Adipocyte (in vitro differentiated cells): ENCODE data around the gene ARRDC2.
A peak's percentile ranks its signal among the peaks of the same experiment; 100 is the strongest.
"Not testable (repeated sequence)": the region's sequence is repeated elsewhere in the genome, so short reads cannot be mapped to it uniquely, and the experiment has no call there.

ENCODE experiments used
- DNase-seq: peaks from one replicate; pipeline ENCODE4 v3.0.0-alpha.2; 2015; ENCODE audit warnings: low read depth
- H3K27me3 ChIP-seq: replicated peaks from 2 replicates; pipeline ENCODE4 v1.7.0; 2013; ENCODE audit warnings: mild to moderate bottlenecking, low read length, moderate library complexity; ENCODE audit not compliant: control insufficient read depth, insufficient read depth
- H3K36me3 ChIP-seq: 2 replicates; pipeline ENCODE4 v1.7.0; 2013; ENCODE audit warnings: low read length, mild to moderate bottlenecking, moderate library complexity; ENCODE audit not compliant: control insufficient read depth, insufficient read depth, severe bottlenecking
- H3K4me1 ChIP-seq: 2 replicates; pipeline ENCODE4 v1.7.0; 2013; ENCODE audit warnings: mild to moderate bottlenecking, low read length, moderate library complexity; ENCODE audit not compliant: control insufficient read depth, insufficient read depth
- H3K4me3 ChIP-seq: 2 replicates; pipeline ENCODE4 v1.7.0; 2013; ENCODE audit warnings: mild to moderate bottlenecking, low read length, moderate library complexity
- H3K9ac ChIP-seq: 2 replicates; pipeline ENCODE4 v1.7.0; 2013; ENCODE audit warnings: mild to moderate bottlenecking, low read length, moderate library complexity
- H3K9me3 ChIP-seq: 2 replicates; pipeline ENCODE4 v1.7.0; 2013; ENCODE audit warnings: mild to moderate bottlenecking, low read length, moderate library complexity; ENCODE audit not compliant: control insufficient read depth

The ARRDC2 gene

GRCh38 chr19:17996826-17997316 lies 11.1 kb upstream of the ARRDC2 start:
- peak; percentile 92 for DNase-seq
- Histone ChIP-seq H3K4me1 (peaks cover 3% of the 10 kb centered on the region), H3K36me3 (no peaks in the 10 kb centered on the region), H3K9me3 (no peaks in the 10 kb centered on the region), H3K27me3 (no peaks in the 10 kb centered on the region), H3K9ac (no peak overlapping the region), H3K4me3 (no peak overlapping the region)

DNA sequence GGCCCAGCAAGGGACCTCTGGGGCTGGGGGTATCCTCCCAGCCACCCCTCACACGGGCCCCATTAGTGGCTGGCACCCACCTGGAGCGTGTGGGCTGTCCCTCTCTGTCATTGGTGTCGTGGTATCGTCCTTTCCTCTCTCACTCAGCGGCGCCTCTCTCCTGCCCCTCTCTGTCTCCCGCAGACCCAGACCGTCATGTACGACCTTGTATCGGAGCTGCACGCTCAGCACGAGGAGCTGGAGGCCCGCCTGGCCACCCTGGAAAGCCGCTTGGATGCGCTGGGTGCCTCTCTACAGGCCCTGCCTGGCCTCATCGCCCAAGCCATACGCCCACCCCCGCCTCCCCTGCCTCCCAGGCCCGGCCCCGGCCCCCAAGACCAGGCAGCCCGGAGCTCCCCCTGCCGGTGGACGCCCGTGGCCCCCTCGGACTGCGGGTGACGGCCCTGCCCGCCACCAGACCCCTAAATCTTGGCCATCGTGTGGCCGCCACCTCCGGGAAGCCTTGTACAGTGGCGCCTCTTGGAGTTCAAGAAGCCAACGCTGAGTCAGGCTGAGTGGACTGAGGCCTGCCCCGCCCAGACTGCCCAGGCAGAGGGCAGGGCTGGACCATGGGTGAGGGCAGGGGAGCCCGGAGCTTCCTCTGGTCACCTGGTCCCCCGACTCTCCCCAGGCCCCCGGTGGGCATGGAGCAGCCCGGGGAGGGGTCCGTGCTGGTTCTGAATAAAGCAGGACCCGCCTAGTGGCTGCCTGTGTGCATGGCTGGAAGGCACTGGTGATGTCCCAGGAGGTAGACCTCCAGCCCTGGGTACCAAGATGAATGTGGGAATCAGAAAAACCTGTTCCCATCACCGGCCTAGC lies 9.8 kb upstream of the ARRDC2 start:
- peaks cover 7% of the 10 kb centered on the region for H3K4me1 ChIP-seq
- DNase-seq, result peak; percentile 19
- no peak overlapping the region for H3K4me3 ChIP-seq
- H3K27me3 ChIP-seq, result no peaks in the 10 kb centered on the region
- no peaks in the 10 kb centered on the region for H3K36me3 ChIP-seq
- H3K9me3 ChIP-seq, result no peaks in the 10 kb centered on the region
- no peak overlapping the region for H3K9ac ChIP-seq

DNA sequence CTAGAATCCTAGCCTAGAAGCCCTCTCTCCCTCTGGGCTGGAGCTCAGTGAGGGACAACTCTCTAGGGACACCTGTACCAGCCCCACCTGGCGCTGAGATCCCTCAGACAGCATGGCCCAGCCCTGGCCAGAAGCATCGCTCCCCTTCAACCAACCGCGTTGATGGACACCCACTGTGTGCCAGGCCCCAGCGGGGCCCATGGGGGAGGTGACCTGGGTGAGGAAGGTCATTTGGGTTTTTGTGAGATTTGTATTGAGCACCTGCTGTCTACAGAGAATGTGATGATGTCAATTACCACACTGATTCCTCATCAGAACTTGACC lies 9.2 kb upstream of the ARRDC2 start:
- DNase-seq, result no peak
- Histone ChIP-seq H3K9me3 (no peaks in the 10 kb centered on the region), H3K4me1 (peaks cover 7% of the 10 kb centered on the region)

DNA sequence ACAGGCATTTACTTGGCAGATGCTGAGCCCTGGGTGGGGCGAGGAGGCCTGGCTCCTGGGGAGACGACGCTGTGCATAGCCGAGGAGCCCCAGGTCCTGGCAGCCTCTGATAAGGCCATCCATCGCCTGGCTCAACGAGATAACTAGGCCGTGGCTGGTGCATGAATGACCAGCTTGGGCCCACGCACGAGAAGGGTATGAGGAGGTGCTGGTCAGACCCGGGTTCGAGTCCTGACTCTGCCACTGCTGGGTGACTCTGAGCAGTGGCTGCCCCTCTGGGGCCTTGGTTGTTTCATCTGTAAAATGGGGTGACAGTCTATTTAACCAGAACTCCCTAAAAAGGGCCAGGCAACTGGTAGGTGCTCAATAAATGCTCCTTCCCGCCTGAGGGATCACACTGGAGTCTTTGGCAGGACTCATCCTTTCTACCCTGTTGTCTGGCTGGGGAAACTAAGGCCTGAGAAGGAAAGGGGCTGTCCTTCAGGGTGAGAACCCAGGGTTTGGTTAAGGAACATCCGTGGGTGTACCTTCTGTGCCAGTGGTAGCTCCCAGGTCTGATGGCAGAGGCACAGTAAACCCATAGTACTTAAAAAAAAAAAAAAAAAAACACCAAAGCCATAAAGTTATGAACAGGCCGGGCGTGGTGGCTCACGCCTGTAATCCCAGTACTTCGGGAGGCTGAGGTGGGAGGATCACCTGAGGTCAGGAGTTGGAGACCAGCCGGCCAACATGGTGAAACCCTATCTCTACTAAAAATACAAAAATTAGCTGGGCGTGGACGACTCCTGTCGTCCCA lies 8.1 kb upstream of the ARRDC2 start:
- Histone ChIP-seq H3K36me3 (no peaks in the 10 kb centered on the region), H3K9ac (peak overlapping the region; percentile 54), H3K4me1 (peaks cover 7% of the 10 kb centered on the region), H3K27me3 (no peaks in the 10 kb centered on the region), H3K4me3 (no peak overlapping the region), H3K9me3 (no peaks in the 10 kb centered on the region)
- no peak for DNase-seq

More for the DNA sequence above, 9.2 kb upstream of the ARRDC2 start:
- Histone ChIP-seq H3K4me3 (no peak overlapping the region), H3K27me3 (no peaks in the 10 kb centered on the region), H3K9ac (no peak overlapping the region), H3K36me3 (no peaks in the 10 kb centered on the region)

DNA sequence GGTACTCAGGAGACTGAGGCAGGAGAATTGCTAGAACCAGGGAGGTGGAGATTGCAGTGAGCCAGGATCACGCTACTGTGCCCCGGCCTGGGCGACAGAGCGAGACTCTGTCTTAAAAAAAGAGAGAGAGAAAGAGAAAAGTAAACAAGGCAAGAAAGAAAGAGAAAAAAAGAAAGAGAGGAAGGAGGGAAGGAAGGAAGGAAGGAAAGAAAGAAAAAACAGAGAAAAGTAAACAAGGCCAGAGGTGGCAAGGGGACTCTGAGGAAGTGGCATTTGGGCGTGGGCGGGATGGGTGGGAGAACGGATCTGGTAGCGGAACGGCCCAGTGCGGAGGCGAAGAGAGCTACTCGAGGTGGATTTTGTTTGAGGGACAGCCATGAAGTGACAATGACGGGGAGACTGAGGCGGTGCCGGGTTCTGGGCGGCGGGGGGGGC lies 7.5 kb upstream of the ARRDC2 start:
- Histone ChIP-seq H3K9ac (peak overlapping the region; percentile 54), H3K27me3 (no peaks in the 10 kb centered on the region), H3K36me3 (no peaks in the 10 kb centered on the region), H3K9me3 (no peaks in the 10 kb centered on the region), H3K4me3 (no peak overlapping the region), H3K4me1 (peaks cover 7% of the 10 kb centered on the region)
- no peak for DNase-seq

DNA sequence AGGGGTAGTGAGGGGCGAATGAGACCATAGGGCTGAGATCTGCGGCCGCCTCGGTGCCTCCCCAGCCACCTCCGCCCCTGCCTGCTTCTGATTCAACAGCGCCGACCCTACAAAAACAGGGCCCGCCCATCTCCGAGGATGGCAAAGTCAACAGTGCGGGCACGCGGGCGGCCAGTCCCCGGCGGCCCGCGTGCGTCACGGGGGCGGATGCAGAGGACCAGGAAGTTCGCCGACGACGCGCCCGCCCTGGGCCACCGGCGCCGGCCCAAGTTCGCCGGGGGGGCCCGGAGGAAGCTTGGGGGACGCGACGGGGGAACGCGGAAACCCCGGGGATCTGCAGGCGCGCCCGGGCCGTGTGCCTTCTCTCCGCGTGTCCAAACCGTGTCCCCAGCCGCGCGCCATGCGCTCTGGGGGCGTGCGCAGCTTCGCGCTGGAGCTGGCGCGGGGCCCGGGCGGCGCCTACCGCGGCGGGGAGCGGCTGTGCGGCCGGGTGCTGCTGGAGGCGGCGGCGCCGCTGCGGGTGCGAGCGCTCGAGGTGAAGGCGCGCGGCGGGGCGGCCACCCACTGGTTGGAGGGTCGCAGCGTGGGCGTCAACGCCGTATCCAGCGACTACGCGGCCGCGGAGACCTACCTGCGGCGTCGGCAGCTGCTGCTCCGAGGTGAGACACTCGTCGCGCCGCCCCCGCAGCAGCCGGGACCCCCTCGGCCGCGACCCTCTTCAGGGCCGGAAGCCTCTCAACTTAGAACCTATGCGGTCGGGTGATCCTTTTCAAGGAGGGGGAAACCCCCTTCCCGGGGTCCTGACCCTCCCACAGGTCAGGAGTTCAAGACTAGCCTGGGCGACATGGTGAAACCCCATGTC lies 6.8 kb upstream of the ARRDC2 start:
- peak; percentile 95 for DNase-seq
- Histone ChIP-seq H3K4me1 (peaks cover 7% of the 10 kb centered on the region), H3K9me3 (no peaks in the 10 kb centered on the region), H3K27me3 (no peaks in the 10 kb centered on the region), H3K9ac (peak overlapping the region; percentile 87), H3K4me3 (peak overlapping the region; percentile 82), H3K36me3 (no peaks in the 10 kb centered on the region)

DNA sequence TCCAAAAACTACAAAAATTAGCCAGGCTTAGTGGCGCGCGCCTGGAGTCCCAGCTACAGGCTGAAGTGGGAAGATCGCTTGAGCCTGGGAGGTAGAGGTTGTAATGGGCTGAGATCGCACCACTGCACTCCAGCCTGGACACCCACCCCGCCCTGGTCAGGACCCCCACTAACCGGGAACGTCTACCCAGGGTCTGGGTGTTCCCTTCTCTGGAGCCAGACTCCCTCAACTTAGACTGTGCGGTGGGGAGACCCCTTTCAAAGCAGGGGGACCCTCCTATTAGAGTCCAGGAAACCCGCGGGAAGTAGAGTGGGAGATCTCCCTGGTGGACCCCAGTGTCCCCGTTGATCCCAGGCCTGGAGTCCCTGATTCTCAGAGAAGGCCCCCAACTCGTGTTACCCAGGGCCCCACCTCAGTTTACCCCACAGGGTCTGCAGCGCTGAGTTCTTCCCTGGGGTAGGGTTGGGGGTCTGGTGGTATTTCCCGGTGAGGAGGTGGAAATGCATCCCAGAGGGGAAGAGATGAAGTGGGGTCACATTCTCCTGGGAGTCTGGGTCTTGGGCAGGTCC lies 6.1 kb upstream of the ARRDC2 start:
- H3K36me3 ChIP-seq, result no peaks in the 10 kb centered on the region
- peak overlapping the region; percentile 82 for H3K4me3 ChIP-seq
- no peaks in the 10 kb centered on the region for H3K27me3 ChIP-seq
- H3K9me3 ChIP-seq, result no peaks in the 10 kb centered on the region
- H3K4me1 ChIP-seq, result peaks cover 8% of the 10 kb centered on the region
- peak overlapping the region; percentile 87 for H3K9ac ChIP-seq
- DNase-seq, result peak; percentile 42

GRCh38 chr19:18002347-18002850 lies 5.6 kb upstream of the ARRDC2 start:
- no peaks in the 10 kb centered on the region for H3K27me3 ChIP-seq
- no peaks in the 10 kb centered on the region for H3K9me3 ChIP-seq
- peak overlapping the region; percentile 82 for H3K4me3 ChIP-seq
- DNase-seq, result no peak
- H3K9ac ChIP-seq, result peak overlapping the region; percentile 87
- peaks cover 14% of the 10 kb centered on the region for H3K4me1 ChIP-seq
- no peaks in the 10 kb centered on the region for H3K36me3 ChIP-seq

DNA sequence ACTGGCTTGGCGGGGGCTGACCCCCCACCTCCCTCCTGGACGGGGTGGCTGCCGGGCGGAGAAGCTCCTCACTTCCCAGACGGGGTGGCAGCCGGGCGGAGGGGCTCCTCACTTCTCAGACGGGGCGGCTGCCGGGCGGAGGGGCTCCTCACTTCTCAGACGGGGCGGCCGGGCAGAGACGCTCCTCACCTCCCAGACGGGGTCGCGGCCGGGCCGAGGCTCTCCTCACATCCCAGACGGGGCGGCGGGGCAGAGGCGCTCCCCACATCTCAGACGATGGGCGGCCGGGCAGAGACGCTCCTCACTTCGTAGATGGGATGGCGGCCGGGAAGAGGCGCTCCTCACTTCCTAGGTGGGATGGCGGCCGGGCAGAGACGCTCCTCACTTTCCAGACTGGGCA lies 2.2 kb upstream of the ARRDC2 start:
- Histone ChIP-seq H3K36me3 (peaks cover 12% of the 10 kb centered on the region), H3K4me1 (peaks cover 29% of the 10 kb centered on the region)
- DNase-seq, H3K4me3 ChIP-seq, H3K9me3 ChIP-seq, H3K27me3 ChIP-seq, H3K9ac ChIP-seq: not testable (repeated sequence)

DNA sequence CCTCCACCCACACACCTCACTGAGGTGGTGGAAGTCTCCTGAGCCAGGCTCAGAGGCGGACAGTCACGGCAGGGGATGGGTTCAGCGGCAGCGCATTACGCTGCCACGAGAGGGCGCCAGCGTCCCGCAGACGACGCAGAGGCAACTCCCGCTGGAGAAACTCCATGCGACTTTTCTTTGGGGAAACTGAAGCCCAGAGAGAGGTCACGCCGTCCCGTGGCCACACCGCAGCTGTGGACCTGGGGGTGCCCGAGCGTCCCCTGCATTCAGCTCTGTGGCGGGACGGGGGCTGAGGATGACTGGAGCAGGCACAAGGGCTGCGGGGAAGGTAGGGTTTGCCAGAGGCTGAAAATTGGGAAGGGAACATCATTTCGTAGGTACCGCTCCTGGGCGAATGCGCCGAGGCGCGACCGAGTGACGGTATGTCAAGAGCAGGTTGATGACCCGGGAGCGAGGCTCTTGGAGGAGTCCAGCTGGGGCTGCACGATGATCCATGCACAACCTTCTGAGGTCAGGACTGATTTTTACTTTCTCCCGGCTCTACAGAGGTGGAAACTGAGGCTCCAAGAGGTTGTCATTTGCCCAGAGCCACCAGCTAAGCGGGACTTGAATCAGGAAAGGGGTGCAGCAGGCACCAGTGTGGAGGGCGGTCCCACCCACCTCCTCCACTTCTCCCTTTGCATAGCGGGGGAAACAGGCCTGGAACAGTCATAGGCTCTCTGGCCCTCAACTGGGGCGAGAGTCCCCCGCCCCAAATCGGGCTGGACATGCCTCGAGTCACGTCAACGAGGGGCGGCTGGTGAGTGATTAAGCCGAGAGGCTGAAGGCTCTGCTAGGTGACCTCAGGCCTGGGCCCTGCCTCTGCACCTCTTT lies 690 bp upstream of the ARRDC2 start:
- peaks cover 22% of the 10 kb centered on the region for H3K4me1 ChIP-seq
- peak; percentile 92 for DNase-seq
- H3K9ac ChIP-seq, result peak overlapping the region; percentile 86
- no peaks in the 10 kb centered on the region for H3K27me3 ChIP-seq
- H3K9me3 ChIP-seq, result no peaks in the 10 kb centered on the region
- H3K36me3 ChIP-seq, result peaks cover 19% of the 10 kb centered on the region
- H3K4me3 ChIP-seq, result peak overlapping the region; percentile 85
